Pancreas (tissue), 10 donors: Measurements from ENCODE around the gene SPG21. TPM values are rescaled to one million over a fixed set of nuclear protein-coding genes. Genes with fewer than 3 reads are reported as not detected.

Source experiments
- ATAC-seq, 4 donors: fragments of 200-7000 bp; cut with Tn5 transposase; one replicate each; pipeline versions ENCODE4 v1.8.0 to v1.9.1; 2020; ENCODE audit warnings: mild to moderate bottlenecking in 4 of 4, moderate library complexity in 4 of 4
- DNase-seq, 6 donors: peaks; one replicate each; pipeline ENCODE4 v3.0.0-alpha.2; 2020
- FAIRE-seq: peaks from 2 replicates; lab custom pipeline; 2012; peaks lifted over from hg19 to GRCh38; lab: Jason Lieb, UNC
- H3K27ac ChIP-seq, 4 donors: fragments of 200-600 bp; sonication (generic); 1 replicate in 3 of 4; 2 replicates in 1 of 4; pipeline versions ENCODE4 v1.5.0 to v1.8.0; 2020
- H3K27me3 ChIP-seq, 4 donors: fragments of 200-600 bp; one replicate each; pipeline ENCODE4 v1.8.0; 2021
- H3K36me3 ChIP-seq, 3 donors: fragments of 200-600 bp; sonication (generic) in 1 of 3; one replicate each; pipeline versions ENCODE4 v1.5.0 to v1.8.0; 2020 to 2021
- H3K4me1 ChIP-seq, 3 donors: fragments of 200-600 bp; one replicate each; pipeline ENCODE4 v1.8.0; 2021
- H3K4me3 ChIP-seq, 4 donors: fragments of 200-600 bp; sonication (generic) in 2 of 4; one replicate each; pipeline versions ENCODE4 v1.5.0 to v1.8.0; 2020 to 2021
- H3K9me3 ChIP-seq, 4 donors: fragments of 200-600 bp; one replicate each; pipeline ENCODE4 v1.8.0; 2021
- CTCF ChIP-seq, 4 donors: fragments of 200-600 bp; sonication (generic) in 3 of 4; IDR thresholded peaks; one replicate each; pipeline versions ENCODE4 v1.5.0 to v1.8.0; 2021; ENCODE audit warnings: antibody characterized with exemption in 4 of 4
- WGBS, 2 donors: extraction: QIAGEN DNeasy Blood & Tissue Kit; methylation state at CpG; one replicate each; pipeline ENCODE4 v1.1.7; 2013; 5-methylcytosine and 5-hydroxymethylcytosine counted together
- intact Hi-C, 3 donors: fragments of 100-400 bp; cut with DNase I; formaldehyde crosslinking; loops; one replicate each; pipeline versions ENCODE4 v1.11.1 to v1.14.2; 2022
- polyA plus RNA-seq, 2 donors: library from polyadenylated mRNA; stranded (reverse); fragments of 200-250 nt; gene quantifications; one replicate each; pipeline ENCODE4 v1.2.3, GENCODE V29; 2013
- total RNA-seq, 6 donors: library from RNA; stranded (reverse); fragmentation: NEBNext Ultra II Directional in 4 of 6; extraction: Animal tissue kit (Norgen Biotek cat#: 25700) in 4 of 6; gene quantifications; one replicate each; pipeline versions ENCODE4 v1.2.1 to v1.2.4, GENCODE V29; 2021 to 2023
- donor health status: healthy with polysubstance abuse.
- donor health status: DM: no; HTN: no; CAD: no; lungs with moderate emphysema.
- donor health status: DM: no; HTN: no; CAD: no.
- donor health status: control.
- donor health status: control.
- donor health status: Bipolar disorder and iron deficiency.
- donor health status: DM: yes; HTN: yes; CAD: no.
- donor health status: DM: no; HTN: no; CAD: no.
- donor health status: DM: no; HTN: no; CAD: no.
- donor health status: DM: yes; HTN: yes; CAD: no.

Gene SPG21
- total and polyA plus RNA-seq, 8 donors: 21.1 to 40.2 (median 29.5) TPM

GRCh38 chr15:64930778-64931371 lies 58.8 kb downstream of the SPG21 start:
- Histone ChIP-seq H3K27me3 (no peaks in the 10 kb centered on the region), H3K4me1 (no peaks in the 10 kb centered on the region), H3K9me3 (no peaks in the 10 kb centered on the region), H3K27ac (no peak overlapping the region), H3K4me3 (no peak overlapping the region), H3K36me3 (no peaks in the 10 kb centered on the region)
- DNase-seq (no peak), ATAC-seq (no peak), FAIRE-seq (no peak)
- no peak for TF ChIP-seq CTCF (IDR thresholded peaks at IDR 0.05)
- intact Hi-C loops: no loop called here
- WGBS, 2 donors: 82 to 86% methylated on average over 11 of the region's 11 CpGs

- ATAC-seq (no peak), FAIRE-seq (no peak), DNase-seq (no peak)
- Histone ChIP-seq H3K4me3 (no peak overlapping the region), H3K36me3 (no peaks in the 10 kb centered on the region), H3K27ac (no peak overlapping the region), H3K9me3 (no peaks in the 10 kb centered on the region), H3K27me3 (no peaks in the 10 kb centered on the region), H3K4me1 (no peaks in the 10 kb centered on the region)
- WGBS, 2 donors: 87 to 92% methylated on average over 10 of the region's 10 CpGs
- intact Hi-C loops: no loop called here
- no peak for TF ChIP-seq CTCF (IDR thresholded peaks at IDR 0.05)
These were observed 59.6 kb downstream of the SPG21 start for GRCh38 chr15:64930019-64930652.

GRCh38 chr15:64928626-64929220 lies 61.0 kb downstream of the SPG21 start:
- no peak for TF ChIP-seq CTCF (IDR thresholded peaks at IDR 0.05)
- no peak overlapping the region for H3K27ac ChIP-seq
- no peak overlapping the region for H3K4me3 ChIP-seq
- H3K9me3 ChIP-seq: no peaks in the 10 kb centered on the region
- intact Hi-C loops: no loop called here
- ATAC-seq (no peak), FAIRE-seq (no peak), DNase-seq (no peak)
- H3K36me3 ChIP-seq: no peaks in the 10 kb centered on the region
- WGBS, 2 donors: 87 to 93% methylated on average over 10 of the region's 10 CpGs
- no peaks in the 10 kb centered on the region for H3K4me1 ChIP-seq
- no peaks in the 10 kb centered on the region for H3K27me3 ChIP-seq

- FAIRE-seq: no peak
- Histone ChIP-seq H3K4me3 (no peak overlapping the region), H3K27ac (no peak overlapping the region), H3K36me3 (no peaks in the 10 kb centered on the region), H3K9me3 (no peaks in the 10 kb centered on the region), H3K27me3 (no peaks in the 10 kb centered on the region), H3K4me1 (no peaks in the 10 kb centered on the region)
- intact Hi-C loops: no loop called here
- DNase-seq: no peak
- WGBS, 2 donors: 91% methylated on average over 8 of the region's 8 CpGs
- no peak for TF ChIP-seq CTCF (IDR thresholded peaks at IDR 0.05)
- no peak for ATAC-seq
These were observed 63.1 kb downstream of the SPG21 start for GRCh38 chr15:64926661-64927060.
